Ovary (tissue), 3 donors: ENCODE results near the gene RBM23.

Experiments
- CTCF ChIP-seq, 3 donors: fragments of 450-650 bp in 2 of 3; fragments of 200-600 bp in 1 of 3; IDR thresholded peaks; one replicate each; pipeline versions ENCODE4 v1.5.1 to v1.8.0; 2016 to 2022; ENCODE audit warnings: antibody characterized with exemption in 3 of 3, mild to moderate bottlenecking in 1 of 3
- EP300 ChIP-seq: sonication (generic); formaldehyde crosslinking; IDR thresholded peaks from one replicate; pipeline ENCODE4 v1.6.1; 2017; ENCODE audit warnings: antibody characterized with exemption
- POLR2A ChIP-seq: fragments of 450-650 bp; IDR thresholded peaks from one replicate; pipeline ENCODE4 v1.6.1; 2017; ENCODE audit warnings: antibody characterized with exemption, mild to moderate bottlenecking, moderate library complexity
- donor health status: DM: no; HTN: no; CAD: no.

- TF ChIP-seq POLR2A (no peak), CTCF (IDR thresholded peaks at IDR 0.05) (no peak), EP300 (no peak)
Measured at GRCh38 chr14:22854963-22855724, 63.8 kb downstream of the RBM23 start.
